K562 (cell line): ENCODE data around the gene EIF4G2.

ENCODE experiments used
- CHD1 ChIP-seq: fragments of 200-600 bp; sonication (generic); IDR thresholded peaks from one replicate; pipeline ENCODE4 v1.6.1; 2012; ENCODE audit warnings: mild to moderate bottlenecking, moderate library complexity, low read length, inconsistent platforms
- CTCF ChIP-seq, 3 experiments: IDR thresholded peaks in 2 of 3; conservative IDR thresholded peaks in 1 of 3; 2 replicates each; pipeline ENCODE4 v1.5.1; 2011 to 2012; ENCODE audit warnings: low read length in 3 of 3, mild to moderate bottlenecking in 3 of 3, control low read depth in 2 of 3, improper control_type of control experiment in 1 of 3, inconsistent platforms in 1 of 3, low read depth in 1 of 3, mixed read lengths in 1 of 3, moderate library complexity in 1 of 3; ENCODE audit not compliant: insufficient read depth in 2 of 3
- EZH2 ChIP-seq: IDR thresholded peaks from 2 replicates; pipeline ENCODE4 v1.6.1; 2012; ENCODE audit warnings: low read depth, mild to moderate bottlenecking, inconsistent platforms, low read length, borderline replicate concordance
- FOSL1 ChIP-seq: fragments of 200-800 bp; sonication (Bioruptor generic); conservative IDR thresholded peaks from 2 replicates; pipeline ENCODE4 v1.6.1; 2016; ENCODE audit warnings: missing genetic modification characterization, missing compliant biosample characterization
- JUN ChIP-seq, 2 experiments: sonication (generic) in 1 of 2; formaldehyde crosslinking in 1 of 2; IDR thresholded peaks; 2 replicates each; pipeline versions ENCODE4 v1.6.1 to v1.8.0; 2012 to 2022; ENCODE audit warnings: borderline replicate concordance in 2 of 2, mild to moderate bottlenecking in 2 of 2, improper control_type of control experiment in 1 of 2, low read depth in 1 of 2, low read length in 1 of 2, missing genetic modification reagents in 1 of 2
- MAZ ChIP-seq, 2 experiments: fragments of 450-650 bp in 1 of 2; sonication (generic) in 1 of 2; formaldehyde crosslinking; IDR thresholded peaks in 1 of 2; conservative IDR thresholded peaks in 1 of 2; 2 replicates each; pipeline versions ENCODE4 v1.4.0 to v1.5.0; 2020; ENCODE audit warnings: mild to moderate bottlenecking in 1 of 2, missing genetic modification reagents in 1 of 2
- PRMT5 ChIP-seq: sonication (generic); formaldehyde crosslinking; IDR thresholded peaks from 2 replicates; pipeline ENCODE4 v1.5.0; 2020; ENCODE audit warnings: missing genetic modification reagents
- SMAD1 ChIP-seq: fragments of 150-350 bp; IDR thresholded peaks from 2 replicates; pipeline ENCODE4 v1.6.1; 2014; ENCODE audit warnings: low read length, low read depth; ENCODE audit not compliant: partially characterized antibody
- SMARCC2 ChIP-seq: fragments of 450-650 bp; IDR thresholded peaks from 2 replicates; pipeline ENCODE4 v1.6.1; 2017; ENCODE audit warnings: antibody characterized with exemption, moderate library complexity, mild to moderate bottlenecking, low read depth
- ZBTB11 ChIP-seq, 3 experiments: fragments of 200-800 bp in 1 of 3; fragments of 250-450 bp in 1 of 3; fragments of 450-650 bp in 1 of 3; sonication (Bioruptor Pico) in 1 of 3; sonication (Bioruptor generic) in 1 of 3; formaldehyde crosslinking in 1 of 3; IDR thresholded peaks; 2 replicates each; pipeline versions ENCODE4 v1.6.1 to v1.8.0; 2016 to 2022; ENCODE audit warnings: mild to moderate bottlenecking in 2 of 3, missing genetic modification characterization in 2 of 3, missing compliant biosample characterization in 1 of 3, moderate library complexity in 1 of 3
- ZNF175 ChIP-seq: fragments of 200-800 bp; sonication (Bioruptor generic); IDR thresholded peaks from 2 replicates; pipeline ENCODE4 v1.6.1; 2016; ENCODE audit warnings: low read depth, mild to moderate bottlenecking, missing genetic modification characterization, missing compliant biosample characterization
- ZNF253 ChIP-seq: fragments of 250-450 bp; sonication (Bioruptor Pico); conservative IDR thresholded peaks from 2 replicates; pipeline ENCODE4 v1.6.1; 2021; ENCODE audit warnings: mild to moderate bottlenecking
- ZNF384 ChIP-seq: IDR thresholded peaks from 2 replicates; pipeline ENCODE4 v1.6.1; 2012; ENCODE audit warnings: low read depth, low read length, improper control_type of control experiment
- ZNF609 ChIP-seq: sonication (generic); formaldehyde crosslinking; IDR thresholded peaks from 2 replicates; pipeline ENCODE4 v1.8.1; 2023; ENCODE audit warnings: missing genetic modification reagents, mild to moderate bottlenecking, borderline replicate concordance

GRCh38 chr11:10805741-10806140, 3.0 kb downstream of the EIF4G2 start:
- TF ChIP-seq EZH2 (no peak), FOSL1 (no peak), SMAD1 (no peak), CHD1 (no peak), CTCF (IDR thresholded peaks at IDR 0.05 in 2 of 3, conservative IDR thresholded peaks at IDR 0.05 in 1 of 3; ENCODE audit: insufficient read depth in 2 of 3, low read depth in 1 of 3, low read length in 3 of 3) (no peak), JUN (IDR thresholded peaks at IDR 0.05; ENCODE audit: borderline replicate concordance, low read depth, low read length) (no peak), JUN (CRISPR knock-in tag; IDR thresholded peaks at IDR 0.05; ENCODE audit: borderline replicate concordance) (no peak), ZNF175 (CRISPR knock-in tag) (no peak), PRMT5 (CRISPR knock-in tag) (no peak), MAZ (CRISPR knock-in tag; conservative IDR thresholded peaks at IDR 0.05 in 1 of 2, IDR thresholded peaks at IDR 0.05 in 1 of 2) (no peak), SMARCC2 (no peak), ZNF253 (no peak), ZNF384 (no peak), ZNF609 (CRISPR knock-in tag) (no peak), ZBTB11 (CRISPR knock-in tag; IDR thresholded peaks at IDR 0.05) (no peak)
